ENCODE results near the gene TBC1D25.

The TBC1D25 gene

GRCh38 chrX:48497871-48498270 is 41.6 kb upstream of the TBC1D25 start:
- Histone ChIP-seq H3K4me3 (no peak overlapping the region), H3K27ac (no peak overlapping the region)
- TF ChIP-seq, protein P1, sequence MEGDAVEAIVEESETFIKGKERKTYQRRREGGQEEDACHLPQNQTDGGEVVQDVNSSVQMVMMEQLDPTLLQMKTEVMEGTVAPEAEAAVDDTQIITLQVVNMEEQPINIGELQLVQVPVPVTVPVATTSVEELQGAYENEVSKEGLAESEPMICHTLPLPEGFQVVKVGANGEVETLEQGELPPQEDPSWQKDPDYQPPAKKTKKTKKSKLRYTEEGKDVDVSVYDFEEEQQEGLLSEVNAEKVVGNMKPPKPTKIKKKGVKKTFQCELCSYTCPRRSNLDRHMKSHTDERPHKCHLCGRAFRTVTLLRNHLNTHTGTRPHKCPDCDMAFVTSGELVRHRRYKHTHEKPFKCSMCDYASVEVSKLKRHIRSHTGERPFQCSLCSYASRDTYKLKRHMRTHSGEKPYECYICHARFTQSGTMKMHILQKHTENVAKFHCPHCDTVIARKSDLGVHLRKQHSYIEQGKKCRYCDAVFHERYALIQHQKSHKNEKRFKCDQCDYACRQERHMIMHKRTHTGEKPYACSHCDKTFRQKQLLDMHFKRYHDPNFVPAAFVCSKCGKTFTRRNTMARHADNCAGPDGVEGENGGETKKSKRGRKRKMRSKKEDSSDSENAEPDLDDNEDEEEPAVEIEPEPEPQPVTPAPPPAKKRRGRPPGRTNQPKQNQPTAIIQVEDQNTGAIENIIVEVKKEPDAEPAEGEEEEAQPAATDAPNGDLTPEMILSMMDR (IDR thresholded peaks at IDR 0.05), result no peak
- DNase-seq (ENCODE audit: low spot score), result no peak

GRCh38 chrX:48498374-48498809 is 41.1 kb upstream of the TBC1D25 start:
- Histone ChIP-seq H3K4me3 (no peak overlapping the region), H3K27ac (no peak overlapping the region)
- no peak for DNase-seq (ENCODE audit: low spot score)
- TF ChIP-seq, protein P1 (IDR thresholded peaks at IDR 0.05), result no peak

DNA sequence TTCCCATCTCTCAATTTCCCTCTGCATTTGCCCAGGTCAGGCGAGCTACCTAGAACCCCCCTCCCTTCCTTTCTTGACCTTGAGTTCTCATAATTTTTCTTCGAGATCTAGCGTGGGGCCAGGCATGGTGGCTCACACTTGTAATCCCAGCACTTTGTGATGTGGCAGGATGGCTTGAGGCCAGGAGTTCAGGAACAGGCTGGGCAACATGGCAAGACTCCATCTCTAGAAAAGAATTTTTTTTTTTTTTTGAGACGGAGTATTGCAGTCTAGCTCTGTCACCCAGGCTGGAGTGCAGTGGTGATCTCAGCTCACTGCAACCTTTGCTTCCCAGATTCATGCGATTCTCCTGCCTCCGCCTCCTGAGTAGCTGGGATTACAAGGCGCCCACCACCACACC is 35.3 kb upstream of the TBC1D25 start:
- no peak for DNase-seq (ENCODE audit: low spot score)
- TF ChIP-seq, protein P1 (IDR thresholded peaks at IDR 0.05), result no peak
- Histone ChIP-seq H3K27ac (no peak overlapping the region), H3K4me3 (no peak overlapping the region)

DNA sequence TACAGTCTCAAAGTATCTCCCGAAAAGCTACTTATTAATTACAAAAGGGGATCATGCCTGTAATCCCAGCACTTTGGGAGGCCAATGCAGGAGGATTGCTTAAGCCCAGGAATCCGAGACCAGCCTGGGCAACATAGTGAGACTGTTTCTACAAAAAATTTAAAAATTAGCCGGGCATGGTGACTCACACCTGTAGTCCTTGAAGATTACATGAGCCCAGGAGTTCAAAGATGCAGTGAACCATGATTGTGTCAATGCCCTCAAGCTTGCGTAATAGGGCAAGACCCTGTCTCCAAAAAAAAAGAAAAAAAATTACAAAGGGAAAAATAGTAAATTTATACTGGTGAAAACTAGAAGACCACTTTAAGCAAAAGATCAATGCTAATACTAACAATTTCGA is 34.0 kb upstream of the TBC1D25 start:
- Histone ChIP-seq H3K27ac (no peak overlapping the region), H3K4me3 (no peak overlapping the region)
- TF ChIP-seq, protein P1 (IDR thresholded peaks at IDR 0.05), result no peak
- DNase-seq (ENCODE audit: low spot score), result no peak

DNA sequence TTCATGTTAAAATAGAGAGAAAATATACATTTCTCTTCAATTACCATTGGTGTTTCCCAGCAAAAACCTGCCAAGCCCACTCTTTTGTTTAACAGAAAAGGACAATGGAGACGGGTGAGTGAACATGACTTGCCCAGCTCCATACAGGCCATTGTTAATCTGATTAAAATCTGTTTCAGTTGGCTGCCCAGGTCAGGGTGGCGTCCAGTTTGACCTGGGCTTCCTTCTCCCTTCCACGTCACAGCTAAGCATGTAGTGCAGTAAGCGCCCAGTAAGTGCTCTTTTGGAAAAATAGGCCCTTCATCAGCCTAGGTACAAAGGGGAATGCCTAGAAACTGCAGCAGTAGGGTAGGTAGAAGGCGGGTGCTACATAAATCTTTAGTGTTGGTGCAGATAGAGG is 32.3 kb upstream of the TBC1D25 start:
- no peak for DNase-seq (ENCODE audit: low spot score)
- H3K4me3 ChIP-seq, result no peak overlapping the region
- TF ChIP-seq, protein P1 (IDR thresholded peaks at IDR 0.05), result no peak
- no peak overlapping the region for H3K27ac ChIP-seq

DNA sequence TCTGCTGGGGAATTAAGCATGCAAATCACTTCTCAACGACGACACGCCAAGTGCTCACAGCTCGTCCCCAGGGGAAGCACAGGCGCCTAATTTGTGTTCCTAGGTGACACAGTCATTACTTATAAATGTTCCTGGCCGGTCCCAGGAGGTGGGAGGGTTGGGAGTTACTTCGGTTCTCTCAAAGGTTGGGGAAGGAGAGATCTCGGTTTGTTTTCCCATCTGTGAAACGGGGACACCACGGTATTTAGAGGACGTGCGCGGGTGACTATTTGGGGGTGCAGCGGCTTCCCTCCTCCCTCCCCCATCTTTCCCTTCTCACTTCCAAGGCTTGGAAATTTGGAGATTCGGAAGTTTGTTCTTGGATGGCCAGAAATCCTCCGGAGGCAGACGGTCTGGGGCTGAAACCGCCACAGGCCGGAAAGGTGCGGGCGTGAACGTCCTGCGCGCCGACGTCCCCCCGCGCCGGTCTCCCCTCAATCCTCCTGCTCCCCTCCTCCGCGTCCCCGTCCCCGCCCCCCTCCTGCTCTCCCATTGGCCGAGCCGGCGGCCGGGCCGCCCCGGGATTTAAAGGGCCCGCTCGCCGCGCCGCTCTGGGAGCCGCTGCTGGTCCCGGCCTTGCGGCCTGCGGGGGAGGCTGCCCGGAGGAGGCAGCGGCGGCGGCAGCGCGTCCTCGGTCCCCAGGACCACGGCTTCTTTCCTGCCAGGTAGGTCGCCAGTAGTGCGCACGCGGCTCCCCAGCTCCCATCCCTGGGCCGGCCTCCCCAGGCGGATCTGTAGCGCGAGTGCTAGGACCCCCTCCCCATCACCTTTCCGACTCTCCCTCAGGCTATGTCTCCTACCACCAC is 30.9 kb upstream of the TBC1D25 start, which contains the start of gene PORCN:
TSS of gene PORCN (plus strand) at position 593 of the 845 bp plus-strand sequence. CDS start 829 bp downstream, outside the sequence.
- DNase-seq (ENCODE audit: low spot score), result peak; percentile 81

More for the DNA sequence above, 30.9 kb upstream of the TBC1D25 start, which contains the start of gene PORCN:
- peak within 1 kb of the TSS; percentile 15 to 62 for H3K27ac ChIP-seq
- TF ChIP-seq, protein P1 (IDR thresholded peaks at IDR 0.05), result no peak
- H3K4me3 ChIP-seq, result peak within 1 kb of the TSS; percentile 77
